Measurements from ENCODE around the gene THSD4.

THSD4 gene

DNA sequence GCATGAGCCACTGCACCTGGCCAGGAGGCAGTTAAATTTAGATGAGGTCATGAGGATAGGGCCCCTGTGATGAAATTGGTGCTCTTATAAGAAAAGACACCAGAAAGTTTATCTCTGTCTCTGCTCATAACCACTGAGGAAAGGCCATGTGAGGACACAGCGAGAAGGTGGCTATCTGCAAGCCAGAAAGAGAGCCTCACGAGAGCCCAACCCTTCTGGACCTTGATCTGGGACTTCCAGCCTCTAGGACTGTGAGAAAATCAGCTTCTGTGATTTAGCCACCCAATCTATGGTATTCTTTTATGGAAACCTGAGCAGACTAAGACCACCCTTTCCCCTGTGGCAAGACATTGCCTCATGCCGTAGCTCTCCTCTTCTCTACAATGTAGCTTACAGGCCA lies 337.6 kb downstream of the THSD4 start:
- DNase-seq (ENCODE audit: low read depth in 2 of 2), result no peak

GRCh38 chr15:71454462-71454996 lies 339.3 kb downstream of the THSD4 start:
- no peak for DNase-seq (ENCODE audit: low read depth in 2 of 2)

GRCh38 chr15:71455107-71455506 lies 339.8 kb downstream of the THSD4 start:
- no peak for DNase-seq (ENCODE audit: low read depth in 2 of 2)

DNA sequence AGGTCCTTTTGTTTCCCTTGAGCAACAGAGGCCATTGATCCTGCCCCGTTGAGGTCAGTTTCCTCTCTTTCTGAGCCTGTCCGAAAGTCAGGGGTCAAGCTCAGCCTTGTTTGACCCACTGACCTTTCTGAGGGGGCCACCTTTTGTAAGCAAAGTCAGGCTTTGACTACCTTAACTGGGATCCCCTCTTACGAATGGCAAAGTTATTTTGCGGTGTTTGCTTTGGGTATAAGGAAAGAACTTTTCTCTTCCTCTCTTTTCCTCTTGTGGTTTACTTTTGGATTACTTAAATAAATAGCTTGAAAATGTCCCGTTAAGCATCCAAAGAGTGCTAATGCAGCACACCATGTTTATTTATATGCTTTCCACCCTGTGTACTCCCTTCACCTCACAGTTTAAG lies 340.6 kb downstream of the THSD4 start:
- no peak for DNase-seq (ENCODE audit: low read depth in 2 of 2)

DNA sequence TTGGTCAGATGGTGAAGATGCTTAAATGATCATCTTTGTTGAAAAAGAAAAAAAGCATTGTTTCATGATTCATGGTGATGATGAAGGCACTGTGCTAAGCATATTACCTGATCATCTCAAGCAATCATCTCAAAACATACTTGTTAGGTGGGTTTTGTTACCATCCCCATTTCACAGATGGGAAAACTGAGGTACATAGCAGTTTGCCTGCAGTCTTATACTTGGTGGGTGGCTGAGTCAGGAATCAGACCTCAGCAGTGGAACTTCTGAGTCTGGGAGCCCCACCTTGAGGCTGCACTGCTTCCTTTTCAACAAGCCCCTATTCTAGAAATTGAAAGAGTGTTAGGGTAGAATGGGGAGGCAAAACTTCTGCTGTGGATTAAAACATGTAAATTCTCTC lies 341.1 kb downstream of the THSD4 start:
- no peak for DNase-seq (ENCODE audit: low read depth in 2 of 2)

DNA sequence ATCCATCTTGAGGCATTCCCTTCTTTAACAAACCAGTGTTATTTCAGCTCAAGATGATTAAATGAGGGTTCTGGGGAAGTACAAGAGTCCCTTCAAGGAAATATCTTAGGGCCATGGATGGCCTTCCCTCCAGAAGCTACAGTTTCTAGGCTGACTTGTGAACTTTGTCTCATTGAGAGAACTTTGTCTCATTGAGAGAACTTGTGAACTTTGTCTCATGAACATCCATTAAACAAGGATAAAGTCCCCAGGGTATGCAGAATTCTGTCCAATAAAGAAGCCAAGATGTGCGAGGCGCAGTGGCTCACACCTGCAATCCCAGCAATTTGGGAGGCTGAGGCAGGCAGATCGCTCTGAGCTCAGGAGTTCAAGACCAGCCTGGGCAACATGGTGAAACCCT lies 341.5 kb downstream of the THSD4 start:
- DNase-seq (ENCODE audit: low read depth in 2 of 2), result no peak

- DNase-seq (ENCODE audit: low read depth in 2 of 2), result no peak
Measured at GRCh38 chr15:71458089-71458660, 342.9 kb downstream of the THSD4 start.

DNA sequence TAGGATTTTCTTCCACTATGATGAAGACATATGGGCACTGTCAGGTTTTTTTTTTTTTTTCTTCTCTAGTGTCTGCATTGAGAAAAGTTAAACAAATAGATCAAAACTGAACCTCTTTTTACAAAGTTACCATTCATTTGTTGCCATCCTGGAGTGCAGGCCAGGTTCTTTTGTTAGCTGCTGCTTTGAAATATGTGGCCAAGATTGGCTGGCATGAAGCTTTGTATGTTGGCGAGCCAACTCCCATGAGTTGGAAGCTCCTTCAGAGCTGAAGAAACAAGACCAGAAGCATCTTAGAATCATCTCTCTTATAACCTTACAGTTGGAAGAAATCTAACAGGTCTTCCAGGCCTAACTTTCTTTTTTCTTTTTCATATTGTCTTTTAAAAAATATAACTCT lies 346.5 kb downstream of the THSD4 start:
- DNase-seq (ENCODE audit: low read depth in 2 of 2), result no peak

GRCh38 chr15:71462638-71463037 lies 347.4 kb downstream of the THSD4 start:
- no peak for DNase-seq (ENCODE audit: low read depth in 2 of 2)

- DNase-seq (ENCODE audit: low read depth in 2 of 2), result peak; percentile 28 to 37
Measured at GRCh38 chr15:71463156-71463665, 347.9 kb downstream of the THSD4 start.

GRCh38 chr15:71465131-71465955 lies 350.1 kb downstream of the THSD4 start:
- no peak for DNase-seq (ENCODE audit: low read depth in 2 of 2)

DNA sequence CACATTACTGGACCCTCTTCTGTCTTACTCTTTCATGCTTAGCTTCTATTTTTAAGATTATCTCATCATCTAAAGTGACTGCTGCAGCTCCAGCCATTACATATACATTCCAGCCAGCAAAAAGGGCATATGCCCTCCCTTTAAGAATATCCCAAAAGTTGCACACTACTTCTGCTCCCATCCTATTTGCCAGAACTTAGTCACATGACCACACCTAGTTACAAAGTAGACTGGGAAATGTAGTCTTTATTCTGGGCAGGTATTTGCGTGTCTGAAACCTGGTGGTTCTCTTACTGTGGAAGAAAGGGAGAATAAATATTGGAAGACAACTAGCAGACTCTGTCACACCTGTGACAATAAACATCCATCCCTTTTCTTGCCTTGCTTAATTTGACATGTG lies 353.4 kb downstream of the THSD4 start:
- no peak for DNase-seq (ENCODE audit: low read depth in 2 of 2)

GRCh38 chr15:71469413-71469812 lies 354.1 kb downstream of the THSD4 start:
- peak; percentile 74 for DNase-seq (ENCODE audit: low read depth in 2 of 2)

- no peak for DNase-seq (ENCODE audit: low read depth in 2 of 2)
Measured at GRCh38 chr15:71471347-71471746, 356.1 kb downstream of the THSD4 start.

GRCh38 chr15:71472566-71472965 lies 357.3 kb downstream of the THSD4 start:
- no peak for DNase-seq (ENCODE audit: low read depth in 2 of 2)

DNA sequence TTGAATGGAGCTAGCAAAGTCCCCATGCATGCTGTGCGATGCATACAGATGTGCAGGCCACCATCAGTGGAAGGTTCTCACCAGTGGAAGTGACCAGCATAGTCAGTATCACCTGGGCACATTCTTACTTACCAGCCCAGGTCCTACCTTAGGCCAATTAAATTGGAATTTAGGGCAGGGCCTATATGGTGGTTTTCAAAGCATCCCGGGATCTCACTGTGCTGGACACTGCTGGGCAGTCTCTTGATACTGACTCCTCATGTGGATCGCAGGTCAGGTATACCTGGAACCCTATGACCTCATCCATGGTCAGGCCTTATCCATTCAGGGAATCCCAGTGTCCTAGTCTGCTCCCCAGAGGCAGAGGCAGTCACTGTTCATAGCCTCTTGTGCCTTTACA lies 358.5 kb downstream of the THSD4 start:
- no peak for DNase-seq (ENCODE audit: low read depth in 2 of 2)

DNA sequence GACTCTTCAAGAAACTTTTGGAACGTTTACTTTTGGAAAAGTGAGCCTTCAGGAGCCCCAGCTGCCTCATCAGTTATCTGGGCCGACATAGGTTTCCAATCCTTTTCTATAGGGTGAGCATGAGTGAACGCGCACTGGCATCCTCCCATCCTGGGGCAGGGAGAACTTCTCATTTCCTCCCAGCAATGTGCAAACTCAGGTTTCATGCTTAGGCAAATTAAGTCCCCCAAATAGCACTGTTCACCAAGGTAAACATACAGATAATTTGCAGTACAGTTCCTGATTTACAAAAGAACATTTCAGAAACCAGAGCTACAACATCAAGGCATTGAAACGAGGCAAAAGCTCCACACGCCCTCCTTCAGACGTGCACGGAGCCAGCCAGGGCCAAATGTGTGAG lies 361.6 kb downstream of the THSD4 start:
- DNase-seq (ENCODE audit: low read depth in 2 of 2), result no peak

DNA sequence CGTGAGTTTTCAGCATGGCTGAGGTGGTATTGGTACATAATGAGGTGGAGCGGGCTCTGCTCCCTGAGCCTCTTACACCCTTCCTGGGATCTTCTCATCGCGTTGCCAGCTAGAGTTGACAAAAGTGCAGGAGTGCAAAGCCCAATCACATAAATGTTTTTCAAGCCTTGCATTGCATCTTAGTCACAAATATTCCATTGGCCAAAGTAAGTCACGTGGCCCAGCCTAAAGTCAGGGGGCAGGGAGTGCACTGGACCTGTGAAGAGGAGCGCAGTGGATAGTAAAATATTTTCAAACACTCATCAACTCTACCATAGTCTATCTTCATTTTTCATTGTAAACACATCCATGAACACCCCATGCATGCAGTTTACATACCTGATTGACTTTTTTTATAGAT lies 365.3 kb downstream of the THSD4 start:
- DNase-seq (ENCODE audit: low read depth in 2 of 2), result no peak

GRCh38 chr15:71484080-71484479 lies 368.8 kb downstream of the THSD4 start:
- no peak for DNase-seq (ENCODE audit: low read depth in 2 of 2)

- no peak for DNase-seq (ENCODE audit: low read depth in 2 of 2)
Measured at GRCh38 chr15:71485094-71485693, 369.9 kb downstream of the THSD4 start.

- no peak for DNase-seq (ENCODE audit: low read depth in 2 of 2)
Measured at GRCh38 chr15:71489570-71489969, 374.3 kb downstream of the THSD4 start.

DNA sequence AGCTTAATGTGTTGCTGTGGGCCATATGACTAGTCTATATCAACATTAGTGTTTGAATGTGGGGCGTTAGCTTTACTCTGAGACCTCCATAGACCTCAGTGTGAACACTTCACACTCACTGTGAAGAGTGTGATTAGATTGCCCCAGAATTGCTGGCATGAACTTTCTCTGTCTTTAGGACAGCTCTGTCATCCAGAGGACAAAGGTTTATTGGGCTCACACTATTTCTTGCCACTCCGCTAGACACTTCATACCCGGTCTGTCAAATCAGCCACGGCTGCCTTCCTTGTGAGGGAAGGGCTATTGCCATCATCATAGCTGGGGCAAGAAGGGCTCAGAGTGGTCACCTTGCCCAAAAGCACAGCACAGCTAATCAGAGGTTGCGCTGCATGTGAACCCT lies 378.3 kb downstream of the THSD4 start:
- DNase-seq (ENCODE audit: low read depth in 2 of 2), result no peak
